ENCODE results near the gene BICRA.

Gene BICRA

GRCh38 chr19:47607564-47608073 lies 1.3 kb upstream of the BICRA start:
- H3K4me1 ChIP-seq (ENCODE audit: control insufficient read depth, insufficient read depth, low read length), result peaks cover 6% of the 10 kb centered on the region
- H3K9ac ChIP-seq (ENCODE audit: low read depth, low read length), result peak overlapping the region; percentile 79
- peak overlapping the region; percentile 89 for H3K4me3 ChIP-seq (ENCODE audit: low read depth, low read length)
- H3K9me3 ChIP-seq (ENCODE audit: control insufficient read depth, insufficient read depth, low read length), result no peaks in the 10 kb centered on the region
- H3K36me3 ChIP-seq (ENCODE audit: control insufficient read depth, insufficient read depth, low read length), result no peaks in the 10 kb centered on the region
- no peaks in the 10 kb centered on the region for H3K27me3 ChIP-seq (ENCODE audit: control insufficient read depth, insufficient read depth, low read length)

GRCh38 chr19:47608074-47608918 lies 638 bp upstream of the BICRA start:
- no peaks in the 10 kb centered on the region for H3K9me3 ChIP-seq (ENCODE audit: control insufficient read depth, insufficient read depth, low read length)
- peaks cover 6% of the 10 kb centered on the region for H3K4me1 ChIP-seq (ENCODE audit: control insufficient read depth, insufficient read depth, low read length)
- H3K27me3 ChIP-seq (ENCODE audit: control insufficient read depth, insufficient read depth, low read length), result no peaks in the 10 kb centered on the region
- no peaks in the 10 kb centered on the region for H3K36me3 ChIP-seq (ENCODE audit: control insufficient read depth, insufficient read depth, low read length)
- peak overlapping the region; percentile 79 for H3K9ac ChIP-seq (ENCODE audit: low read depth, low read length)
- peak overlapping the region; percentile 89 for H3K4me3 ChIP-seq (ENCODE audit: low read depth, low read length)

GRCh38 chr19:47609906-47610894 lies 1.3 kb downstream of the BICRA start:
- Histone ChIP-seq H3K9ac (ENCODE audit: low read depth, low read length) (no peak overlapping the region), H3K4me3 (ENCODE audit: low read depth, low read length) (peak overlapping the region; percentile 64), H3K36me3 (ENCODE audit: control insufficient read depth, insufficient read depth, low read length) (no peaks in the 10 kb centered on the region), H3K4me1 (ENCODE audit: control insufficient read depth, insufficient read depth, low read length) (peaks cover 8% of the 10 kb centered on the region), H3K9me3 (ENCODE audit: control insufficient read depth, insufficient read depth, low read length) (no peaks in the 10 kb centered on the region), H3K27me3 (ENCODE audit: control insufficient read depth, insufficient read depth, low read length) (no peaks in the 10 kb centered on the region)

- no peaks in the 10 kb centered on the region for H3K27me3 ChIP-seq (ENCODE audit: control insufficient read depth, insufficient read depth, low read length)
- no peaks in the 10 kb centered on the region for H3K36me3 ChIP-seq (ENCODE audit: control insufficient read depth, insufficient read depth, low read length)
- H3K4me1 ChIP-seq (ENCODE audit: control insufficient read depth, insufficient read depth, low read length), result peaks cover 8% of the 10 kb centered on the region
- H3K9me3 ChIP-seq (ENCODE audit: control insufficient read depth, insufficient read depth, low read length), result no peaks in the 10 kb centered on the region
- peak overlapping the region; percentile 64 for H3K4me3 ChIP-seq (ENCODE audit: low read depth, low read length)
- H3K9ac ChIP-seq (ENCODE audit: low read depth, low read length), result no peak overlapping the region
Measured at GRCh38 chr19:47610902-47611301, 2.0 kb downstream of the BICRA start.

- Histone ChIP-seq H3K9ac (ENCODE audit: low read depth, low read length) (peak overlapping the region; percentile 70), H3K36me3 (ENCODE audit: control insufficient read depth, insufficient read depth, low read length) (no peaks in the 10 kb centered on the region), H3K9me3 (ENCODE audit: control insufficient read depth, insufficient read depth, low read length) (no peaks in the 10 kb centered on the region), H3K4me3 (ENCODE audit: low read depth, low read length) (no peak overlapping the region), H3K4me1 (ENCODE audit: control insufficient read depth, insufficient read depth, low read length) (peaks cover 14% of the 10 kb centered on the region), H3K27me3 (ENCODE audit: control insufficient read depth, insufficient read depth, low read length) (no peaks in the 10 kb centered on the region)
Measured at GRCh38 chr19:47613165-47614020, 4.5 kb downstream of the BICRA start.

GRCh38 chr19:47614021-47614295 lies 5.0 kb downstream of the BICRA start:
- H3K27me3 ChIP-seq (ENCODE audit: control insufficient read depth, insufficient read depth, low read length), result no peaks in the 10 kb centered on the region
- no peak overlapping the region for H3K4me3 ChIP-seq (ENCODE audit: low read depth, low read length)
- no peaks in the 10 kb centered on the region for H3K36me3 ChIP-seq (ENCODE audit: control insufficient read depth, insufficient read depth, low read length)
- H3K4me1 ChIP-seq (ENCODE audit: control insufficient read depth, insufficient read depth, low read length), result peaks cover 14% of the 10 kb centered on the region
- no peaks in the 10 kb centered on the region for H3K9me3 ChIP-seq (ENCODE audit: control insufficient read depth, insufficient read depth, low read length)
- peak overlapping the region; percentile 70 for H3K9ac ChIP-seq (ENCODE audit: low read depth, low read length)

GRCh38 chr19:47614559-47614958 lies 5.6 kb downstream of the BICRA start:
- no peaks in the 10 kb centered on the region for H3K9me3 ChIP-seq (ENCODE audit: control insufficient read depth, insufficient read depth, low read length)
- no peaks in the 10 kb centered on the region for H3K36me3 ChIP-seq (ENCODE audit: control insufficient read depth, insufficient read depth, low read length)
- no peak overlapping the region for H3K4me3 ChIP-seq (ENCODE audit: low read depth, low read length)
- H3K4me1 ChIP-seq (ENCODE audit: control insufficient read depth, insufficient read depth, low read length), result peaks cover 14% of the 10 kb centered on the region
- no peak overlapping the region for H3K9ac ChIP-seq (ENCODE audit: low read depth, low read length)
- no peaks in the 10 kb centered on the region for H3K27me3 ChIP-seq (ENCODE audit: control insufficient read depth, insufficient read depth, low read length)

GRCh38 chr19:47615230-47615629 lies 6.3 kb downstream of the BICRA start:
- H3K4me1 ChIP-seq (ENCODE audit: control insufficient read depth, insufficient read depth, low read length), result peaks cover 17% of the 10 kb centered on the region
- H3K4me3 ChIP-seq (ENCODE audit: low read depth, low read length), result no peak overlapping the region
- H3K9me3 ChIP-seq (ENCODE audit: control insufficient read depth, insufficient read depth, low read length), result no peaks in the 10 kb centered on the region
- no peaks in the 10 kb centered on the region for H3K27me3 ChIP-seq (ENCODE audit: control insufficient read depth, insufficient read depth, low read length)
- no peaks in the 10 kb centered on the region for H3K36me3 ChIP-seq (ENCODE audit: control insufficient read depth, insufficient read depth, low read length)
- no peak overlapping the region for H3K9ac ChIP-seq (ENCODE audit: low read depth, low read length)

GRCh38 chr19:47615714-47616113 lies 6.8 kb downstream of the BICRA start:
- Histone ChIP-seq H3K27me3 (ENCODE audit: control insufficient read depth, insufficient read depth, low read length) (no peaks in the 10 kb centered on the region), H3K4me1 (ENCODE audit: control insufficient read depth, insufficient read depth, low read length) (peaks cover 17% of the 10 kb centered on the region), H3K4me3 (ENCODE audit: low read depth, low read length) (no peak overlapping the region), H3K9ac (ENCODE audit: low read depth, low read length) (no peak overlapping the region), H3K36me3 (ENCODE audit: control insufficient read depth, insufficient read depth, low read length) (no peaks in the 10 kb centered on the region), H3K9me3 (ENCODE audit: control insufficient read depth, insufficient read depth, low read length) (no peaks in the 10 kb centered on the region)

GRCh38 chr19:47618771-47619170 lies 9.8 kb downstream of the BICRA start:
- H3K4me1 ChIP-seq (ENCODE audit: control insufficient read depth, insufficient read depth, low read length), result peaks cover 19% of the 10 kb centered on the region
- H3K9me3 ChIP-seq (ENCODE audit: control insufficient read depth, insufficient read depth, low read length), result no peaks in the 10 kb centered on the region
- H3K36me3 ChIP-seq (ENCODE audit: control insufficient read depth, insufficient read depth, low read length), result no peaks in the 10 kb centered on the region
- no peaks in the 10 kb centered on the region for H3K27me3 ChIP-seq (ENCODE audit: control insufficient read depth, insufficient read depth, low read length)
- H3K4me3 ChIP-seq (ENCODE audit: low read depth, low read length), result no peak overlapping the region
- H3K9ac ChIP-seq (ENCODE audit: low read depth, low read length), result no peak overlapping the region

- Histone ChIP-seq H3K9me3 (ENCODE audit: control insufficient read depth, insufficient read depth, low read length) (no peaks in the 10 kb centered on the region), H3K4me3 (ENCODE audit: low read depth, low read length) (no peak overlapping the region)
Measured at GRCh38 chr19:47619763-47620162, 10.8 kb downstream of the BICRA start.

More at GRCh38 chr19:47619763-47620162, 10.8 kb downstream of the BICRA start:
- no peak overlapping the region for H3K9ac ChIP-seq (ENCODE audit: low read depth, low read length)
- peaks cover 17% of the 10 kb centered on the region for H3K4me1 ChIP-seq (ENCODE audit: control insufficient read depth, insufficient read depth, low read length)
- H3K27me3 ChIP-seq (ENCODE audit: control insufficient read depth, insufficient read depth, low read length), result no peaks in the 10 kb centered on the region
- H3K36me3 ChIP-seq (ENCODE audit: control insufficient read depth, insufficient read depth, low read length), result no peaks in the 10 kb centered on the region

Data from iPS-15b (cell line).